ENCODE data around the gene BABAM2.

BABAM2 gene

DNA sequence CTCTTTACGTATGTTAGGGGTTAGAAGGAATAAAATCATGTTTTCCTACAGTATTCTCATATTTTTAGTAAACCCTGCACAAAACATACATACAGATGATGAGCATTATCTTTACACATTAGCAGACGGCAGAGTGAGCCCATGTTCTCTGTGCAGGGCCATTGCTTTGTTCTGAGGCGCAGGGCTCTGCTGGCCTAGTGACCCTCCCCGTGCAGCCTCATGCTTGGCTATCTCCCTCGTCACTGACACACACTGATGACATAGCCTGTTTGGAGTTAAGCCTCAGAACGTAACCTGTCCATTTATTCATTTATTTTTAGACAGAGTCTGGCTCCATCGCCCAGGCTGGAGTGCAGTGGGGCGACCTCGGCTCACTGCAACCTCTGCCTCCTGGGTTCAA is 386.3 kb downstream of the BABAM2 start:
- Histone ChIP-seq H3F3A (ENCODE audit: insufficient read depth, low read length) (no peaks in the 10 kb centered on the region), H3K4me3 (ENCODE audit: low read length) (no peak overlapping the region), H3K27me3 (replicated peaks; ENCODE audit: insufficient read depth, low read length) (no peaks in the 10 kb centered on the region), H3K79me2 (ENCODE audit: low read length) (no peaks in the 10 kb centered on the region), H3K9me3 (replicated peaks; ENCODE audit: insufficient read depth, low read length) (no peaks in the 10 kb centered on the region), H3K4me2 (ENCODE audit: low read depth, low read length) (no peak overlapping the region), H3K9me2 (replicated peaks; ENCODE audit: insufficient read depth, low read length) (no peaks in the 10 kb centered on the region), H4K20me1 (ENCODE audit: insufficient read depth, low read length) (no peaks in the 10 kb centered on the region), H3K27ac (ENCODE audit: low read length) (no peak overlapping the region), H2AFZ (ENCODE audit: low read length) (no peak overlapping the region), H3K9ac (ENCODE audit: low read length) (no peak overlapping the region), H3K4me1 (ENCODE audit: low read length) (peaks cover 2% of the 10 kb centered on the region), H3K36me3 (replicated peaks; ENCODE audit: insufficient read depth, low read length) (no peaks in the 10 kb centered on the region)
- no peak for TF ChIP-seq EZH2 (optimal IDR thresholded peaks at IDR 0.05; ENCODE audit: low read depth, low read length)
- TF ChIP-seq, protein P1, sequence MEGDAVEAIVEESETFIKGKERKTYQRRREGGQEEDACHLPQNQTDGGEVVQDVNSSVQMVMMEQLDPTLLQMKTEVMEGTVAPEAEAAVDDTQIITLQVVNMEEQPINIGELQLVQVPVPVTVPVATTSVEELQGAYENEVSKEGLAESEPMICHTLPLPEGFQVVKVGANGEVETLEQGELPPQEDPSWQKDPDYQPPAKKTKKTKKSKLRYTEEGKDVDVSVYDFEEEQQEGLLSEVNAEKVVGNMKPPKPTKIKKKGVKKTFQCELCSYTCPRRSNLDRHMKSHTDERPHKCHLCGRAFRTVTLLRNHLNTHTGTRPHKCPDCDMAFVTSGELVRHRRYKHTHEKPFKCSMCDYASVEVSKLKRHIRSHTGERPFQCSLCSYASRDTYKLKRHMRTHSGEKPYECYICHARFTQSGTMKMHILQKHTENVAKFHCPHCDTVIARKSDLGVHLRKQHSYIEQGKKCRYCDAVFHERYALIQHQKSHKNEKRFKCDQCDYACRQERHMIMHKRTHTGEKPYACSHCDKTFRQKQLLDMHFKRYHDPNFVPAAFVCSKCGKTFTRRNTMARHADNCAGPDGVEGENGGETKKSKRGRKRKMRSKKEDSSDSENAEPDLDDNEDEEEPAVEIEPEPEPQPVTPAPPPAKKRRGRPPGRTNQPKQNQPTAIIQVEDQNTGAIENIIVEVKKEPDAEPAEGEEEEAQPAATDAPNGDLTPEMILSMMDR (IDR thresholded peaks at IDR 0.05; ENCODE audit: low read length) = no peak
- no peak for TF ChIP-seq EZH2phosphoT487 (IDR thresholded peaks at IDR 0.05; ENCODE audit: low read length)
- DNase-seq = no peak

- H3K9ac ChIP-seq (ENCODE audit: low read length) = no peak overlapping the region
- no peak for DNase-seq
Measured at GRCh38 chr2:28277466-28277865, 386.9 kb downstream of the BABAM2 start.

GRCh38 chr2:28279371-28279770 is 388.8 kb downstream of the BABAM2 start:
- Histone ChIP-seq H2AFZ (ENCODE audit: low read length) (no peak overlapping the region), H3K4me1 (ENCODE audit: low read length) (no peaks in the 10 kb centered on the region), H4K20me1 (ENCODE audit: insufficient read depth, low read length) (no peaks in the 10 kb centered on the region), H3K4me3 (ENCODE audit: low read length) (no peak overlapping the region), H3K36me3 (replicated peaks; ENCODE audit: insufficient read depth, low read length) (no peaks in the 10 kb centered on the region), H3K79me2 (ENCODE audit: low read length) (no peaks in the 10 kb centered on the region), H3K9me2 (replicated peaks; ENCODE audit: insufficient read depth, low read length) (no peaks in the 10 kb centered on the region), H3K27me3 (replicated peaks; ENCODE audit: insufficient read depth, low read length) (no peaks in the 10 kb centered on the region), H3K9ac (ENCODE audit: low read length) (no peak overlapping the region), H3K27ac (ENCODE audit: low read length) (no peak overlapping the region), H3K9me3 (replicated peaks; ENCODE audit: insufficient read depth, low read length) (no peaks in the 10 kb centered on the region), H3K4me2 (ENCODE audit: low read depth, low read length) (no peak overlapping the region), H3F3A (ENCODE audit: insufficient read depth, low read length) (no peaks in the 10 kb centered on the region)
- TF ChIP-seq EZH2phosphoT487 (IDR thresholded peaks at IDR 0.05; ENCODE audit: low read length) (no peak), EZH2 (optimal IDR thresholded peaks at IDR 0.05; ENCODE audit: low read depth, low read length) (no peak)
- TF ChIP-seq, protein P1 (IDR thresholded peaks at IDR 0.05; ENCODE audit: low read length) = no peak
- no peak for DNase-seq

More at GRCh38 chr2:28277466-28277865, 386.9 kb downstream of the BABAM2 start:
- H3K36me3 ChIP-seq (replicated peaks; ENCODE audit: insufficient read depth, low read length) = no peaks in the 10 kb centered on the region
- no peaks in the 10 kb centered on the region for H3K4me1 ChIP-seq (ENCODE audit: low read length)
- no peak overlapping the region for H3K27ac ChIP-seq (ENCODE audit: low read length)
- no peaks in the 10 kb centered on the region for H3K79me2 ChIP-seq (ENCODE audit: low read length)
- H4K20me1 ChIP-seq (ENCODE audit: insufficient read depth, low read length) = no peaks in the 10 kb centered on the region
- no peak for TF ChIP-seq EZH2phosphoT487 (IDR thresholded peaks at IDR 0.05; ENCODE audit: low read length)
- TF ChIP-seq, protein P1 (IDR thresholded peaks at IDR 0.05; ENCODE audit: low read length) = no peak
- TF ChIP-seq EZH2 (optimal IDR thresholded peaks at IDR 0.05; ENCODE audit: low read depth, low read length) = no peak
- H2AFZ ChIP-seq (ENCODE audit: low read length) = no peak overlapping the region
- no peaks in the 10 kb centered on the region for H3K27me3 ChIP-seq (replicated peaks; ENCODE audit: insufficient read depth, low read length)
- H3K4me3 ChIP-seq (ENCODE audit: low read length) = no peak overlapping the region
- no peaks in the 10 kb centered on the region for H3K9me3 ChIP-seq (replicated peaks; ENCODE audit: insufficient read depth, low read length)
- no peaks in the 10 kb centered on the region for H3F3A ChIP-seq (ENCODE audit: insufficient read depth, low read length)
- H3K9me2 ChIP-seq (replicated peaks; ENCODE audit: insufficient read depth, low read length) = no peaks in the 10 kb centered on the region
- no peak overlapping the region for H3K4me2 ChIP-seq (ENCODE audit: low read depth, low read length)
